B cell (primary cell): ENCODE results near the gene MYO10. TPM values are rescaled to one million over a fixed set of nuclear protein-coding genes. Genes with fewer than 3 reads are reported as not detected.

Source experiments
- ATAC-seq: fragments of 200-7000 bp; cut with Tn5 transposase; one replicate; pipeline ENCODE4 v1.10.0; 2021; ENCODE audit warnings: low read depth, mild to moderate bottlenecking, moderate number of reproducible peaks, moderate library complexity
- CTCF ChIA-PET: fragments of 350-600 bp; sonication (Branson Sonifier 250); formaldehyde crosslinking; loops from one replicate; lab custom pipeline; 2021; ENCODE audit warnings: antibody characterized with exemption, inconsistent platforms; lab: Charles Lee
- POLR2A ChIA-PET: fragments of 350-600 bp; sonication (Branson Sonifier 250); formaldehyde crosslinking; loops from one replicate; lab custom pipeline; 2021; ENCODE audit warnings: antibody characterized with exemption; lab: Charles Lee
- DNase-seq: peaks from one replicate; pipeline ENCODE4 v3.0.0; 2013
- H2AFZ ChIP-seq: 2 replicates; pipeline ENCODE4 v1.6.1; 2012; ENCODE audit warnings: mild to moderate bottlenecking, low read depth, low read length; ENCODE audit not compliant: insufficient read depth, poor library complexity, severe bottlenecking
- H3K27ac ChIP-seq, 2 donors: 1 replicate in 1 of 2; 2 replicates in 1 of 2; pipeline ENCODE4 v1.5.1; 2012 to 2013; ENCODE audit warnings: low read length in 2 of 2, mild to moderate bottlenecking in 2 of 2, moderate library complexity in 1 of 2
- H3K27me3 ChIP-seq, 4 experiments: fragments of 200-600 bp in 1 of 4; sonication (generic) in 1 of 4; replicated peaks in 1 of 4; 1 replicate in 2 of 4; 2 replicates in 2 of 4; pipeline versions ENCODE4 v1.6.1 to v1.7.0; 2013 to 2016; ENCODE audit warnings: low read length in 3 of 4, mild to moderate bottlenecking in 2 of 4, mixed read lengths in 1 of 4, moderate library complexity in 1 of 4; ENCODE audit not compliant: insufficient read depth in 4 of 4, control insufficient read depth in 3 of 4; ENCODE audit errors: control extremely low read depth in 1 of 4
- H3K36me3 ChIP-seq, 2 experiments: replicated peaks in 1 of 2; 1 replicate in 1 of 2; 2 replicates in 1 of 2; pipeline versions ENCODE4 v1.6.1 to v1.7.1; 2013; ENCODE audit warnings: low read length in 1 of 2; ENCODE audit not compliant: insufficient read depth in 2 of 2, control insufficient read depth in 1 of 2; ENCODE audit errors: control extremely low read depth in 1 of 2, extremely low read depth in 1 of 2
- H3K4me1 ChIP-seq, 2 donors: fragments of 200-600 bp in 1 of 2; sonication (generic) in 1 of 2; 1 replicate in 1 of 2; 2 replicates in 1 of 2; pipeline versions ENCODE4 v1.5.1 to v1.6.1; 2013 to 2017; ENCODE audit warnings: low read length in 2 of 2; ENCODE audit not compliant: control insufficient read depth in 2 of 2, insufficient read depth in 2 of 2
- H3K4me2 ChIP-seq: replicated peaks from 2 replicates; pipeline ENCODE3; 2012; ENCODE audit warnings: mild to moderate bottlenecking, low read depth, low read length; ENCODE audit not compliant: poor library complexity, severe bottlenecking
- H3K4me3 ChIP-seq, 5 experiments: fragments of 200-600 bp in 1 of 5; sonication (generic) in 1 of 5; 1 replicate in 3 of 5; 2 replicates in 2 of 5; pipeline versions ENCODE4 v1.5.1 to v1.7.0; 2011 to 2016; ENCODE audit warnings: low read length in 4 of 5, mild to moderate bottlenecking in 4 of 5, low read depth in 2 of 5, control low read depth in 1 of 5, moderate library complexity in 1 of 5; ENCODE audit not compliant: insufficient read depth in 1 of 5; ENCODE audit errors: control extremely low read depth in 1 of 5, extremely low read depth in 1 of 5
- H3K79me2 ChIP-seq: fragments of 200-600 bp; sonication (generic); one replicate; pipeline ENCODE4 v1.6.0; 2016; ENCODE audit warnings: low read length; ENCODE audit not compliant: control insufficient read depth, insufficient read depth
- H3K9ac ChIP-seq: fragments of 200-600 bp; sonication (generic); 2 replicates; pipeline ENCODE4 v1.6.1; 2017; ENCODE audit warnings: mild to moderate bottlenecking, low read length, moderate library complexity
- H3K9me3 ChIP-seq, 3 donors: one replicate each; pipeline versions ENCODE4 v1.6.1 to v1.7.1; 2013; ENCODE audit warnings: low read length in 2 of 3; ENCODE audit not compliant: control insufficient read depth in 2 of 3, insufficient read depth in 1 of 3; ENCODE audit errors: control extremely low read depth in 1 of 3
- H4K20me1 ChIP-seq: 2 replicates; pipeline ENCODE4 v1.6.0; 2012; ENCODE audit warnings: mild to moderate bottlenecking, low read length; ENCODE audit not compliant: insufficient read depth, control insufficient read depth, poor library complexity, severe bottlenecking
- H3K27ac Mint-ChIP-seq: one replicate; pipeline ENCODE4 v1.8.0; 2021; ENCODE audit warnings: mixed read lengths
- H3K27me3 Mint-ChIP-seq: one replicate; pipeline ENCODE4 v1.8.0; 2021; ENCODE audit warnings: mixed read lengths
- H3K4me1 Mint-ChIP-seq: one replicate; pipeline ENCODE4 v1.8.0; 2021; ENCODE audit warnings: mixed read lengths
- H3K4me3 Mint-ChIP-seq: one replicate; pipeline ENCODE4 v1.8.0; 2021; ENCODE audit warnings: mixed read lengths
- H3K9me3 Mint-ChIP-seq: one replicate; pipeline ENCODE4 v1.8.0; 2022; ENCODE audit warnings: mixed read lengths; ENCODE audit not compliant: insufficient read depth
- CTCF ChIP-seq: fragments of 200-600 bp; IDR thresholded peaks from one replicate; pipeline ENCODE4 v1.8.0; 2022; ENCODE audit warnings: antibody characterized with exemption, mild to moderate bottlenecking
- EZH2 ChIP-seq: IDR thresholded peaks from 2 replicates; pipeline ENCODE4 v1.6.1; 2012; ENCODE audit warnings: borderline replicate concordance, low read depth, mild to moderate bottlenecking, moderate library complexity, low read length; ENCODE audit not compliant: insufficient read depth, poor library complexity, severe bottlenecking
- WGBS: methylation state at CpG from one replicate; pipeline ENCODE4 v1.1.5; 2013; ENCODE audit warnings: missing lambda C conversion rate; ENCODE audit not compliant: insufficient coverage; 5-methylcytosine and 5-hydroxymethylcytosine counted together
- intact Hi-C: fragments of 100-400 bp; cut with micrococcal nuclease; formaldehyde crosslinking; loops from one replicate; pipeline ENCODE4 v1.10.0; 2022
- polyA plus RNA-seq: library from polyadenylated mRNA; depleted of rRNA; stranded (reverse); fragments of >200 nt; gene quantifications from 2 replicates; pipeline ENCODE4 v1.2.3, GENCODE V29; 2012
- total RNA-seq, 2 donors: library from RNA; stranded (reverse); fragments of 120-200 nt in 1 of 2; gene quantifications; 1 replicate in 1 of 2; 2 replicates in 1 of 2; pipeline versions ENCODE4 v1.2.3 to v1.2.4, GENCODE V29; 2013 to 2022

MYO10 gene
- total and polyA plus RNA-seq, 2 donors (not counting 1 experiment from before 2014, with no cell fraction given) = 0.10 TPM; not detected in 1

- Mint-ChIP-seq H3K27me3 (peaks cover 3% of the 10 kb centered on the region), H3K9me3 (no peaks in the 10 kb centered on the region), H3K27ac (no peak overlapping the region), H3K4me3 (no peak overlapping the region), H3K4me1 (no peaks in the 10 kb centered on the region)
- H3K4me2 ChIP-seq = no peak overlapping the region
- no peaks in the 10 kb centered on the region for H3K9me3 ChIP-seq
- POLR2A ChIA-PET = no interaction called here
- H3K36me3 ChIP-seq = no peaks in the 10 kb centered on the region
- no peak for DNase-seq
- H3K4me3 ChIP-seq = no peak overlapping the region
- H3K4me1 ChIP-seq = no peaks in the 10 kb centered on the region
- intact Hi-C loops = no loop called here
- TF ChIP-seq EZH2 = no peak
- TF ChIP-seq CTCF = no peak
- no peaks in the 10 kb centered on the region for H3K27me3 ChIP-seq
- 94% methylated on average over 9 of the region's 11 CpGs for WGBS
- no peak overlapping the region for H2AFZ ChIP-seq
- CTCF ChIA-PET = no interaction called here
- no peak overlapping the region for H3K27ac ChIP-seq
- no peak overlapping the region for H3K9ac ChIP-seq
- ATAC-seq = no peak
- H3K79me2 ChIP-seq = no peaks in the 10 kb centered on the region
- H4K20me1 ChIP-seq = no peaks in the 10 kb centered on the region
Observed at GRCh38 chr5:16809010-16809394, 127.1 kb downstream of the MYO10 start.

- TF ChIP-seq CTCF = no peak
- TF ChIP-seq EZH2 = no peak
- Mint-ChIP-seq H3K27me3 (peaks cover 3% of the 10 kb centered on the region), H3K4me3 (no peak overlapping the region), H3K4me1 (no peaks in the 10 kb centered on the region), H3K9me3 (no peaks in the 10 kb centered on the region), H3K27ac (no peak overlapping the region)
- ATAC-seq (no peak), DNase-seq (no peak)
- no peaks in the 10 kb centered on the region for H3K9me3 ChIP-seq
- CTCF ChIA-PET = no interaction called here
- H3K9ac ChIP-seq = no peak overlapping the region
- H3K27ac ChIP-seq = no peak overlapping the region
- H3K4me2 ChIP-seq = no peak overlapping the region
- POLR2A ChIA-PET = no interaction called here
- no peaks in the 10 kb centered on the region for H3K79me2 ChIP-seq
- WGBS = 97% methylated on average over 4 of the region's 7 CpGs
- no peaks in the 10 kb centered on the region for H4K20me1 ChIP-seq
- H3K36me3 ChIP-seq = no peaks in the 10 kb centered on the region
- no peak overlapping the region for H2AFZ ChIP-seq
- H3K4me3 ChIP-seq = no peak overlapping the region
- intact Hi-C loops = no loop called here
- no peaks in the 10 kb centered on the region for H3K4me1 ChIP-seq
- H3K27me3 ChIP-seq = no peaks in the 10 kb centered on the region
Observed at GRCh38 chr5:16808021-16808420, 128.1 kb downstream of the MYO10 start.
